ENCODE results near the gene CACNA1G. TPM values are rescaled to one million over a fixed set of nuclear protein-coding genes. Genes with fewer than 3 reads are reported as not detected.

Gene CACNA1G
- total RNA-seq, 1 experiment from 2014 or later, result 0.13 TPM

DNA sequence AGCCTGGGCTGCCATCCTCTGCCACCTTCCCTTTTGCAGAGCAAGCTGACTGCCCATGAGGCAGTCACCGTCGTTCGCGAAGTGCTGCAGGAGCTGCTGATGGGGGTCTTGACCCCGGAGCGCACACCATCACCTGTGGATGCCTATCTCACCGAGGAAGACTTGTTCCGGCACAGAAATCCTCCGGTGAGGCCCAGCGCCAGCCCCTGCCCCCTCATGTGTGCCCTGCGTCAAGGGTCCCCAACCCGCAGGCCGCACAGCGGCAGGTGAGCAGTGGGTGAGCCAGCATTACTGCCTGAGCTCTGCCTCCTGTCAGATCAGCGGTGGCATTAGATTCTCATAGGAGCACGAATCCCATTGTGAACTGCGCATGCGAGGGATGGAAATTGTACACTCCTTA lies 35.7 kb upstream of the CACNA1G start:
- peaks cover 13% of the 10 kb centered on the region for H3K27me3 ChIP-seq (replicated peaks)
- no peaks in the 10 kb centered on the region for H3K9me3 ChIP-seq (replicated peaks)
- H3K36me3 ChIP-seq, result no peaks in the 10 kb centered on the region
- no peak overlapping the region for H3K27ac ChIP-seq
- no peaks in the 10 kb centered on the region for H3K4me1 ChIP-seq (replicated peaks)
- DNase-seq (ENCODE audit: low read depth in 1 of 2, low spot score in 2 of 2), result no peak
- no peak overlapping the region for H3K4me3 ChIP-seq

DNA sequence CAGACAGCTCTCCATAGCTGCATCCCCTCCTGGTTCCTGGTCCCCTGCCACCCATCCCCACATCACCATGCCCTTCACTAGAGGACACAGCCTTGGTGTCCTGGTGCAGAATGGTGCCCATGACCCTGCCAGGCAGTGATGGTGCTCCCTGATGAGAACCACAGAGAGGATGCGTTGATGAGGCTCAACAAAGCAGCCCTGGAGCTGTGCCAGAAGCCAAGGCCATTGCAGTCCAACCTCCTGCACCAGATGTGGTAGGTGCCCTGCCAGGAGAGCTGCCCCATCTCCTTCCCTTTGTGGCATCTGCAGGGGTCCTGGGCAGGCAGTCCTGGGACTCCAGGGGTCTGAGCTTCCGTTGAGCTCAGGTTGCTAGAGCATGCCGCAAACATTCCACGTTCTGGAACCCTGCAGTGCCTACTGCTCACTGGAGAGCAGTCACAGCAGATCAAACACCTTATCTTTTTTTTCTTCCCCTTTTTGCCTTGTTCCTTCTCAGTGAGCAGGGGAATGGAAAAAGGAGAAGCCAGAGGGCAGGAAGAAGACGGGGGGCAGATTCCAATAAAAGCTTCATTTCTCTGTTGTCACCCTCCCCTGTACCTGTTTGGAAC lies 33.3 kb upstream of the CACNA1G start:
- Histone ChIP-seq H3K27me3 (replicated peaks) (peaks cover 33% of the 10 kb centered on the region), H3K27ac (no peak overlapping the region), H3K9me3 (replicated peaks) (no peaks in the 10 kb centered on the region), H3K4me3 (no peak overlapping the region), H3K4me1 (replicated peaks) (no peaks in the 10 kb centered on the region), H3K36me3 (no peaks in the 10 kb centered on the region)
- no peak for DNase-seq (ENCODE audit: low read depth in 1 of 2, low spot score in 2 of 2)

DNA sequence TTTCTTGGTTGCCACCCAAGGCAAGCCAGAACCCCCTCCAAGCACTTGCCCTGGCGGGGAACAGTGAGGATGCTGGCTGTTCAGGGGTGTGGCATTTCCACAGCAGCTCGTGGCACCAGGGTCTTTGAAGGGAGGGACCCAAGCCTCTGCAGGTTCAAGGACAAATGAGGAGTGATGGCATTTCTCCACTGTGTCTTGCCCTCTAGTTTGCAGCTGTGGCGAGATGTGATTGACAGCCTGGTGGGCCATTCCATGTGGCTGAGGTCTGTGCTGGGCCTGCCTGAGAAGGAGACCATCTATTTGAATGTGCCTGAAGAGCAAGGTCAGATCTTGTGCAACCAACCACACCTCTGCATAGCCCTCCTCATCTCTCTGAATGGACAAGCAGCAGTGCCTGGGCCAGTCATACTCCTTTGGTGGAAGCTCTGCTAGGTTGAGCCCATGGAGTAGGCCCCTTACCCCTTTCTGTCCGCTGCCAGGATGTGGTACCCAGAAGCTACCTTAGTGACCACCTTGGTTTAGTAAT lies 32.5 kb upstream of the CACNA1G start:
- H3K9me3 ChIP-seq (replicated peaks), result no peaks in the 10 kb centered on the region; the same call in 1 of the 2 replicates
- no peak overlapping the region for H3K4me3 ChIP-seq
- peaks cover 41% of the 10 kb centered on the region for H3K27me3 ChIP-seq (replicated peaks)
- no peaks in the 10 kb centered on the region for H3K4me1 ChIP-seq (replicated peaks)
- no peak for DNase-seq (ENCODE audit: low read depth in 1 of 2, low spot score in 2 of 2)
- H3K36me3 ChIP-seq, result no peaks in the 10 kb centered on the region
- H3K27ac ChIP-seq, result no peak overlapping the region

DNA sequence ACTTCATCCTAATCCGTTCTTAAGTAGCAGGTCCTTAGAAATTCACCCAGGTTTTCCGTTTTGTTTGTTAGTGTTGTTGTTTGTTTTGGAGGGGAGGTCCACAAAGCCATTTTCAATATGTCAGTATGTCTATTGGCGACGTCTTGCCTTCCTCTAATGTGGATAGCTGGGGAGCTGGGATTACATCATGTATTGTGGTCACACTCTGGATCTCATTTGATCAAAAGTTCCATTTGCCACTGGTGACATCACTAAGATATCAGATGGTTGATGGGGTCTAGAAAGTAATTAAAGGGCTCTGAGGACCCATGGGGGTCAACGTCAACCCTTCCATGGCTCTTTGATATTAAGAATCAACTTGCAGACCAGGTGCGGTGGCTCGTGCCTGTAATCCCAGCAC lies 30.7 kb upstream of the CACNA1G start:
- H3K4me1 ChIP-seq (replicated peaks), result no peaks in the 10 kb centered on the region
- H3K27me3 ChIP-seq (replicated peaks), result peaks cover 58% of the 10 kb centered on the region
- H3K4me3 ChIP-seq, result no peak overlapping the region
- DNase-seq (ENCODE audit: low read depth in 1 of 2, low spot score in 2 of 2), result no peak
- no peaks in the 10 kb centered on the region for H3K36me3 ChIP-seq
- H3K9me3 ChIP-seq (replicated peaks), result no peaks in the 10 kb centered on the region; the same call in 1 of the 2 replicates
- H3K27ac ChIP-seq, result no peak overlapping the region

DNA sequence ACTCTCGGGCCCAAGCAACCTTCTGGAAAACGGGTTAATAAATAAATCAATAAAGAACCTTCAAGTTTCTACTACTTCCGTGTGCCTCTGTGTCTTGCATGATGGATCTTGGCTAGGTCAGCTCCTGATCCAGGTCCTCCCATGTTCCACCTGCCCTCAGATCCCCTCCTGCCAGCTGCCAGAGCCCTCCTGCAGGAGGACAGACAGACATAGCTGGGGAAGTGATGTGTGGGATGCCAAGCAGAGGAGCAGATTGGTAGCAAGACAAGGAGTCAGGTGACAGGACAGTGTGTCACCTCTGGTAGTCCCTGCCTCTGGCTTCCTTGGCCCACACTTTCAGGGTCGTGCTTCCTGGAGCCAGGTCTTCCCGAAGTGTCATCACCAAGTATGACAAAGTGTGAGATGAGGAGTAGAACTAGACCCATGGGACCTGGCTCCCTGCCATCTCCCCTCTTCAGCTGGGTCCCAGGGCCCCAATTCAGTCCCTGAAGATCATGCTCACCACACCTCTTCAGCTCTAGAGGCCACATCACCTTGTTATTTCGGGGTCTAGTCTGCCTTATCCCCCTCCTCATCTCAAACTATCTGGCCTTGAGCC lies 29.0 kb upstream of the CACNA1G start:
- Histone ChIP-seq H3K36me3 (no peaks in the 10 kb centered on the region), H3K27ac (no peak overlapping the region), H3K4me1 (replicated peaks) (no peaks in the 10 kb centered on the region), H3K9me3 (replicated peaks) (no peaks in the 10 kb centered on the region; the same call in 1 of the 2 replicates), H3K27me3 (replicated peaks) (peaks cover 62% of the 10 kb centered on the region), H3K4me3 (no peak overlapping the region)
- no peak for DNase-seq (ENCODE audit: low read depth in 1 of 2, low spot score in 2 of 2)

DNA sequence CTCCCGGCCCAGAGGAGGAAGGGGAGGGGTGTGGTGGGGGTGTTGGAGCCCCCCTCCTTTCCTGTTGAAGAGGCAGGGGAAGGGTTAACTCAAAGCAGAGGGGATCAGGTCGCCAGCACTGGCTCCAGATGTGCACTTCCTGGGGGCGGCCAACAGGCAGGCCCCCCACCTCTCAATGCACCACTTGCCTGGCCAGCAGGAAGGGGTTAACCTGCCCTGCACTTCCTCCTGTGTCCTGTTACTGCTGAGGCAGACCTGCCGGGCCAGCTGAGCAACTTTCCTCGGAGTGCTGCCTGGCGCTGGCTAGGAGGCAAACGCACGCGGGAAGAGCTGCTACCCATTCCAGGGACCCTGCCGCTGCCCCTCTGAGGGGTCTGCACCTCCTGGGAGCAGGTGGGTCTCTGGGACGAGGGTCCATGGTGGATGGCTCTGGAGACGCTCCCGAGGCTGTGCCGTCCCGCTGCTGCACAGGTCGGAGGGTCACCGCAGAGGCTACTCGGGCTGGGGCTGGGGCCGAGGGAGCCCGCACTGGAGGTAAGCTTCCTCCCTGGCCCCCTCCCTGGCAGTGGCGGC lies 28.0 kb upstream of the CACNA1G start, which contains the start of gene EPN3:
EPN3 (plus strand) TSS at position 284 of the 573 bp plus-strand sequence. CDS start 3,822 bp downstream, outside the sequence.
- H3K9me3 ChIP-seq (replicated peaks), result no peaks in the 10 kb centered on the region; the same call in 1 of the 2 replicates
- no peak within 1 kb of the TSS for H3K27ac ChIP-seq
- H3K4me1 ChIP-seq (replicated peaks), result no peaks in the 10 kb centered on the region
- DNase-seq (ENCODE audit: low read depth in 1 of 2, low spot score in 2 of 2), result no peak
- H3K27me3 ChIP-seq (replicated peaks), result peaks cover 61% of the 10 kb centered on the region
- no peak within 1 kb of the TSS for H3K4me3 ChIP-seq
- no peaks in the 10 kb centered on the region for H3K36me3 ChIP-seq

DNA sequence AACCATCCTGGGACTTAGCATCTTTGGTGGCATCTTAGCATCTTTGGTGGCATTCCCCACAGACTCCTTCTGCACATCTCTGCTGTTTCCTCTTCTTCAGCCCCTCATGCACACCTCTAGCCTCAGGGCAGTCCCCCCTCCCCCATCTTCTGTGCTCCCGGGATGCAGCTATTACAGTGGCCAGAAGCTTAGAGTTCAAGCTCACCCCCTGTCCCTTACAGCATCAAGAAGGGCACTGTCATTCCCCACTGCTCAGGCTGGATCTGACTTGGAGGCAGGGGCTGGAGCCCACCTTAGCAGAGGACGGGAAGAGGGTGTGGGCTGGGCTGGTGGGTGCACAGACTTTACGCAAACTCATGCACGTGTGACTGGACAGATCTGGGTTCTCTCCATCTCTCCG lies 27.3 kb upstream of the CACNA1G start:
- Histone ChIP-seq H3K4me3 (no peak overlapping the region), H3K36me3 (no peaks in the 10 kb centered on the region), H3K9me3 (replicated peaks) (no peaks in the 10 kb centered on the region; the same call in 1 of the 2 replicates), H3K4me1 (replicated peaks) (no peaks in the 10 kb centered on the region), H3K27ac (no peak overlapping the region), H3K27me3 (replicated peaks) (peaks cover 61% of the 10 kb centered on the region)
- DNase-seq (ENCODE audit: low read depth in 1 of 2, low spot score in 2 of 2), result no peak

DNA sequence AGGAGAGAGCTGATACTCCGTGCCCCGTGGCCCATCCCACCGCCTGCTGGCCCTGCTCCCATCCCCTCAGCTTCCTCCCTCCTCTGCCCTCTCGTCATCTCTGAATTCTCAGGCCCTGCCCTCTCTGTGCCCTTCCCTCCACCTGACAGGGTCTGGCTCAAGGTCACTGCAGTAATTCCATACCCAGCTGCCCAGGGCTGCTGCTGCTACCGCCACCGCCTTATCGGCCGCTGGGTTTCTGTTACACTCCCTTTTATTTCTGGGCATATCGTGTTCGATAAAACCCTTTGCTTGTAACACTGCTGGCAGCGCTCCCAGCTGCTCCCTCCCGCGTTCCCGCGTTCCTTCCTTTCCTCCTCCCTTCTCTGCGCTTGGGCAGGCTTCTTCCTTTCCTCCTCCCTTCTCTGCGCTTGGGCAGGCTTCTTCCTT lies 26.8 kb upstream of the CACNA1G start:
- Histone ChIP-seq H3K27me3 (replicated peaks) (peaks cover 61% of the 10 kb centered on the region), H3K4me1 (replicated peaks) (no peaks in the 10 kb centered on the region), H3K27ac (no peak overlapping the region), H3K4me3 (no peak overlapping the region), H3K9me3 (replicated peaks) (no peaks in the 10 kb centered on the region; the same call in 1 of the 2 replicates), H3K36me3 (no peaks in the 10 kb centered on the region)
- DNase-seq (ENCODE audit: low read depth in 1 of 2, low spot score in 2 of 2), result no peak

DNA sequence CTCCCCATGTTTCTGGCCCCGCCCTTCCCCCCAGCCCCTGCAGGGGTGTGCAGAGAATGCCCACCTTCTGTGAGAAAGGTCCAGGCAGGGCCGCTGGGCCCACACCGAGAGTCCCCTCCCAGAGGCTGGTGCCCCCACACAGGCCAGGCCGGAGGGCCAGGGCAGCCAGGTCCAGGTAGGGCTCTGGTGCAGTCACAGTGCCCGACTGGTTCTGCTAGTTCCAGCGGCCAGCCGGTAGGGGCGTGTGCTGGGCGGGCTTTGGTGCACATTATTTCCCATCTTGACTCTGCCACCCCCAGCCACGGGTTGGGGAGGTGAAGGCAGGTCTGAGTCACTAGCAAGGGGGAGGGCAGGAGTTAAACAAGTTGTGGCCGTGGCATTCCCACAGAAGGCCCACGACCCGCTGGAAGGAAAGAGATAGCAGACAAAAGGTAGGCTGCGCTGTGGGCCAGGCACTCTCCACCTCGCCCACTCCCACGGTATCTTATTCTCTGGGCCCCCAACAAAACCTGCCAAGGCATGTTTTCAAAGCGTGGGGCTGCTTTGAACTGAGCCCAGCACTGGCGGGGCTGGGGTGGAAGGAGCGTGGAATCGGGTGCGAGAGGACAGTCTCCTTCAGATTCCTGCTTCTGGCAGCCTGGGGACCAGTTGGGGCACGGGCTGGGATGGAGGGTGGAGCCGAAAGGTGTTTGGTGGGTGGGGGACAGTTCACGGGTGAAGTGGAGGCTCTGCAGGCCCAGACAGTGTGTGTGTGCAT lies 26.1 kb upstream of the CACNA1G start:
- Histone ChIP-seq H3K27ac (no peak overlapping the region), H3K4me3 (no peak overlapping the region), H3K27me3 (replicated peaks) (peaks cover 56% of the 10 kb centered on the region), H3K36me3 (no peaks in the 10 kb centered on the region), H3K9me3 (replicated peaks) (no peaks in the 10 kb centered on the region; the same call in 1 of the 2 replicates), H3K4me1 (replicated peaks) (no peaks in the 10 kb centered on the region)
- no peak for DNase-seq (ENCODE audit: low read depth in 1 of 2, low spot score in 2 of 2)

DNA sequence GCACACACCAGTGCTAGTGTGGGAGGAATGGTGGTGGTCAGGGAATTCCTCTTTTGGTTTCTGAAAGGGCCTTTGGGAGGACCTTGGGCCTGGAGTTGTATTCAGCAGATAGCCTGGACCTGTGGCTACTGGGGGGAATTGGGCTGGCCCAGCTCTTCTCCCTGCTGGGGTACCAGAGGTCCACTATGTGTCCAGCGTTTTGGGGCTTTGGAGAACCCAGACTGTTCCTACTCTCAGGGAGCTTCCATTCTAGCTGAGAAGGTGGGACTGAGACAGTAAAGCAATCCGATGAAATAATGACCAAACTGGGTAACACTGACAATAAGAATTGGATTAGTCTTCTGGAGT lies 25.6 kb upstream of the CACNA1G start:
- DNase-seq (ENCODE audit: low read depth in 1 of 2, low spot score in 2 of 2), result no peak
- no peak overlapping the region for H3K27ac ChIP-seq
- no peak overlapping the region for H3K4me3 ChIP-seq
- H3K36me3 ChIP-seq, result no peaks in the 10 kb centered on the region
- H3K27me3 ChIP-seq (replicated peaks), result peaks cover 50% of the 10 kb centered on the region
- H3K9me3 ChIP-seq (replicated peaks), result no peaks in the 10 kb centered on the region; the same call in 1 of the 2 replicates
- no peaks in the 10 kb centered on the region for H3K4me1 ChIP-seq (replicated peaks)

DNA sequence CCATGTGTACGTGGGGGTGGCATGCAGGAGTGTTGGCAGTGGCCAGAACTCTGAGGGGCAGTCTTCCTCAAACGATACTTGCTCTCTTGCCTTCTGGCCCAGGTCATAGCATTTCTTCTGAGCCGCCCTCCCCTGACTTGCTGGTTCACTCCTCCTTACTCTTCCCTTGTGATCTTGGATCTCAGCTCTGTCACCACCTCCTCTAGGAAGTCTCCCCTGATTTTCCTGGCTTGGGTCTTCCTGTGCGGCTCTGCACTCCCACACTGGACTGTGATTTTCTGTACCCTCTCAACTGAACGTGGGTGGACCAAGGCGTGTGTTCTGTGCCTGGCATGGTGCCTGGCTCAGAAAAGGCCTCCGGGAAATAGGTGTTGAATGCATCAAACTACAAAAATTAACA lies 25.1 kb upstream of the CACNA1G start:
- H3K36me3 ChIP-seq, result no peaks in the 10 kb centered on the region
- no peaks in the 10 kb centered on the region for H3K4me1 ChIP-seq (replicated peaks)
- H3K27ac ChIP-seq, result no peak overlapping the region
- peaks cover 47% of the 10 kb centered on the region for H3K27me3 ChIP-seq (replicated peaks)
- H3K9me3 ChIP-seq (replicated peaks), result no peaks in the 10 kb centered on the region; the same call in 1 of the 2 replicates
- H3K4me3 ChIP-seq, result no peak overlapping the region
- DNase-seq (ENCODE audit: low read depth in 1 of 2, low spot score in 2 of 2), result no peak

DNA sequence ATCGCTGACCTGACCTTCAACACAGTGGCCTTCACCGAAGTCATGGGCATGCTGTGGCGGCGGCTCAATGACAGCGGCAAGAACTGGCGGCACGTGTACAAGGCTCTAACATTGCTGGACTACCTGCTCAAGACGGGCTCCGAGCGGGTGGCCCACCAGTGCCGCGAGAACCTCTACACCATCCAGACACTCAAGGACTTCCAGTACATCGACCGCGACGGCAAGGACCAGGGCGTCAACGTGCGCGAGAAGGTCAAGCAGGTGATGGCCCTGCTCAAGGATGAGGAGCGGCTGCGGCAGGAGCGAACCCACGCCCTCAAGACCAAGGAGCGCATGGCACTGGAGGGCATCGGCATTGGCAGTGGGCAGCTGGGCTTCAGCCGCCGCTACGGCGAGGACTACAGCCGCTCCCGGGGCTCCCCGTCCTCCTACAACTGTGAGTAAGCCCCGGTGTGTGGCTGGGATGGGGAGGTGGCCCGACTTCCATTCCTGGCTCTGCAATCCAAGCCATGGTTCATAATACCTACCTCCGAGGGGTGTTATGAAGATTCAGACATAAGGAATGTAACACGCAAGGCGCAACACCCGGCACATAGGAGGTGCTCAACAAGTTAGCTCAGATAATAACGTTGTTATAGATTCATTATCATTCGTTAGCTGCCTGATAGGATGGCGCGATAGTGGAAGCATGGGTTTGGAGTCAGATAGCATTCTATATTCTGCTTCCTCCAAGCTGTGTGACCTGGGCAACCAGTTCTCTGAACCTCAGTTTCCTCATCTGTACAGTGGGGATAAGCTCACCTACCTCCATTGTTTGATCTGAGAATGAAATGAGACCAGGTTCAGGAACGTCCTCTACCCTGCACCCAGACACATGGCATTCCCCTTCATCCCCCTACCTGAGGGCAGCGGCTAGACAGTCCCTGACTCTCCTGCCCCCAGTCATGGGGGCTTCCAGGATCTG lies 23.6 kb upstream of the CACNA1G start:
- Histone ChIP-seq H3K9me3 (replicated peaks) (no peaks in the 10 kb centered on the region; the same call in 1 of the 2 replicates), H3K27me3 (replicated peaks) (peaks cover 34% of the 10 kb centered on the region), H3K36me3 (no peaks in the 10 kb centered on the region), H3K27ac (no peak overlapping the region), H3K4me1 (replicated peaks) (peaks cover 7% of the 10 kb centered on the region), H3K4me3 (no peak overlapping the region)
- no peak for DNase-seq (ENCODE audit: low read depth in 1 of 2, low spot score in 2 of 2)
